GM20431 (cell line): ENCODE data around the gene ZFAND2B.
"Not testable (repeated sequence)": the region's sequence is repeated elsewhere in the genome, so short reads cannot be mapped to it uniquely, and the experiment has no call there.

Experiments
- in situ Hi-C: fragments of 300-500 bp; cut with MseI, MboI; formaldehyde crosslinking; loops from one replicate; pipeline ENCODE4 v1.15.0; 2020; ENCODE audit warnings: low sequenced_read_pairs; ENCODE audit not compliant: unreplicated experiment

ZFAND2B gene

DNA sequence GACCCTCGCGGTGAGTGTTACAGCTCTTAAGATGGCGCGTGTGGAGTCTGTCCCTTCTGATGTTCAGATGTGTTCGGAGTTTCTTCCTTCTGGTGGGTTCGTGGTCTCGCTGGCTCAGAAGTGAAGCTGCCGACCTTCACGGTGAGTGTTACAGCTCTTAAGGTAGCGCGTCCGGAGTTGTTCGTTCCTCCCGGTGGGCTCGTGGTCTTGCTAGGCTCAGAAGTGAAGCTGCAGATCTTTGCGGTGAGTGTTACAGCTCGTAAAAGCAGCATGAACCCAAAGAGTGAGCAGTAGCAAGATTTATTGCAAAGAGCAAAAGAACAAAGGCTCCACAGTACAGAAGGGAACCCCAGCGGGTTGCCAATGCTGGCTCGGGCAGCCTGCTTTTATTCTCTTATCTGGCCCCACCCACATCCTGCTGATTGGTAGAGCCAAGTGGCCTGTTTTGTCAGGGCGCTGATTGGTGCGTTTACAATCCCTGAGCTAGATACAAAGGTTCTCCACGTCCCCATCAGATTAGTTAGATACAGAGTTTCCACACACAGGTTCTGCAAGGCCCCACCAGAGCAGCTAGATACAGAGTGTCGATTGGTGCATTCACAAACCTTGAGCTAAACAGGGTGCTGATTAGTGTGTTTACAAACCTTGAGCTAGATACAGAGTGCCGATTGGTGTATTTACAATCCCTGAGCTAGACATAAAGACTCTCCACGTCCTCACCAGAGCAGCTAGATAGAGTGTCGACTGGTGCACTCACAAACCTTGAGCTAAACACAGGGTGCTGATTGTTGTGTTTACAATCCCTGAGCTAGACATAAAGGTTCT lies 5.9 kb upstream of the ZFAND2B start:
- in situ Hi-C loops, result not testable (repeated sequence)

DNA sequence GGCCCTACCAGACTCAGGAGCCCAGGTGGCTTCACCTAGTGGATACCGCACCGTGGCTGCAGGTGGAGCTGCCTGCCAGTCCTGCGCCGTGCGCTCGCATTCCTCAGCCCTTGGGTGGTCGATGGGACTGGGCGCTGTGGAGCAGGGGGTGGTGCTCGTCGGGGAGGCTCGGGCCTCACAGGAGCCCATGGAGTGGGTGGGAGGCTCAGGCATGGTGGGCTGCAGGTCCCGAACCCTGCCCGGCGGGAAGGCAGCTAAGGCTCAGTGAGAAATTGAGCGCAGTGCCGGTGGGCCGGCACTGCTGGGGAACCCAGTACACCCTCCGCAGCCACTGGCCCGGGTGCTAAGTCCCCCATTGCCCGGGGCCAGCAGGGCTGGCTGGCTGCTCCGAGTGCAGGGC lies 5.3 kb upstream of the ZFAND2B start:
- in situ Hi-C loops, result not testable (repeated sequence)

DNA sequence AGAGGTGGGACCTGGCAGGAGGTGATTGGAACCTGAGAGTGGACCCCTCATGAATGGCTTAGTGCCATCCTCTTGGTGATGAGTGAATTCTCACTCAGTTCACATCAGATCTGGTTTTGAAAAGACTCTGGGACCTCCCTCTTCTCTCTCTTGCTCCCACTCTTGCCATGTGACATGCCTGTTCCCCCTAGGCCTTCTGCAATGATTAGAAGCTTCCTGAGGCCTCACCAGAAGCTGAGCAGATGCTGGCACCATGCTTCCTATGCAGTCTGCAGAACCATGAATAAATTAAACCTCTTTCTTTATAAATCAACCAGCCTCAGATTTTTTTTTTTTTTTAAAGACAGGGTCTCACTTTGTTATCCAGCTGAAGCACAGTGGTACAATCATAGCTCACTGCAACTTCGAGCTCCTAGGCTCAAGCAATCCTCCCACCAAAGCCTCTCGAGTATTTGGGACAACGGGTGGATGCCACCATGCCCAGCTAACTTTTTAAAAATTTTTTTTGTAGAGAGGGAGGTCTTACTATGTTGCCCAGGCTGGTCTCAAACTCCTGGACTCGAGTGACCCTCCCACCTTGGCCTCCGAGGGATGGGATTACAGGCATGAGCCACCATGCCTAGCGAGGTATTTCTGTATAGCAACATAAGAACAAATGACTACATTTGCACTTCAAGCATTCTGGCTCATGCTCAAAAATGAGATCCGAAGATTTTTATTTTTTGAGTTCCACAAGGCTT lies 2.0 kb upstream of the ZFAND2B start:
- in situ Hi-C loops, result no loop called here

DNA sequence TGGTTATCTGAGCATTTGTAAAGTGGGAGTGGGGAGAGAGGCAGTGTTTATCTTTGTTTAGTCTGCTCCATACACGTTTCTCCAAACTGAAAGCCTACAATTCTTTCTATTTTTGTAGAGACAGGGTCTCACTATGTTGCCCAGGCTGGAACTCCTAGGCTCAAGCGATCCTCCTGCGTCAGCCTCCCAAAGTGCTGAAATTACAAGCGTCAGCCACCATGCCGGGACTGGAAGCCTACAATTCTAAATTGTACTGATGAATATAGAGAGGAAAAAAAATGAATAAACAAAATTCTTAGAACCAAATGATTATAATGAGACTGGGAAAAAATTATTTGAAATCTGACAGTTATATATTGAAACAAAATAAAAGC lies 1.4 kb upstream of the ZFAND2B start:
- in situ Hi-C loops, result no loop called here

DNA sequence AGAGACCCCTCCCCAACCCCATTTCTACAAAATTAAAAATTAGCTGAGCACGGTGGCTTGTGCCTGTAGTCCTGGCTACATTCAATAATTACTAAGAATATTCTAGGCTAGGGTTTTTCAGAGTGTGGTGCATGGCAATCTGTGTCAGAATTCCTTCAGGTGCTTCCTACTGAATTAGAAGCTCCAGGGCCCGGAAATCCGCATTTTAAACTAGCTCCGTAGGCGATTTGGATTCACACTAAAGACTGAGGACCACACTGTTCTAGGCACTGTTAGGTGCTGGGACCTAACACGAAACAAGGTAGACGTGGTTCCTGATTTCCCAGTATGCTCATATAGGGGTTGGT lies 628 bp upstream of the ZFAND2B start:
- in situ Hi-C loops, result no loop called here

DNA sequence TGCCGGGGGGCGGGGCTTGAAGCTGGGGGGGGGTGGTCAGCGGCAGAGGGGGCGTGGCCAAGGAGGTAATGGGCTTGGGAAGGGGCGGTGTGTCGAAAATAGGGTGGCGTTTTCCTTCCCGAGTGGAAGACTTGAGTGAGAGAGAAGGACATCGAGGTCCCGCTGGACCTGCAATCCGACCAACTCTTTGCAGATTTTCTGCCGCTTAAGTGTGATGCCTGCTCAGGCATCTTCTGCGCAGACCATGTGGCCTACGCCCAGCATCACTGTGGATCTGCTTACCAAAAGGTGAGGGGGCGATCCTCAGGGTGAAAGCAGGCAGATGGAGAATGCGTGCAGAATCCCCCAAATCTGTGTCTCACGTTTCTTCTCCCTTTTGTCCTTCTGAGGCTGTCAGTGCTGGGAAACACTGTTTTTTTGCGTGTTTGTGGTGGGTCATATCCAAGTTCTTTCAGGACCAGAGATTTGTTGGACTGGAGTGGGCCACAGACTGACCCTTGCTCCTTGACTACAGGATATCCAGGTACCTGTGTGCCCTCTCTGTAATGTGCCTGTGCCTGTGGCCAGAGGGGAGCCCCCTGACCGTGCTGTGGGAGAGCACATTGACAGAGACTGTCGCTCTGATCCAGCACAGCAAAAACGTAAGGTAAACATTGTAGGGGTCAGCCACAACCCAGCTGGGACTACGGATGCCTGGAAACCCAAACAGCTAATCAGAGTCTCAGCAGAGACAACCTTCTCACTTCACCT lies 727 bp downstream of the ZFAND2B start:
- in situ Hi-C loops, result no loop called here

DNA sequence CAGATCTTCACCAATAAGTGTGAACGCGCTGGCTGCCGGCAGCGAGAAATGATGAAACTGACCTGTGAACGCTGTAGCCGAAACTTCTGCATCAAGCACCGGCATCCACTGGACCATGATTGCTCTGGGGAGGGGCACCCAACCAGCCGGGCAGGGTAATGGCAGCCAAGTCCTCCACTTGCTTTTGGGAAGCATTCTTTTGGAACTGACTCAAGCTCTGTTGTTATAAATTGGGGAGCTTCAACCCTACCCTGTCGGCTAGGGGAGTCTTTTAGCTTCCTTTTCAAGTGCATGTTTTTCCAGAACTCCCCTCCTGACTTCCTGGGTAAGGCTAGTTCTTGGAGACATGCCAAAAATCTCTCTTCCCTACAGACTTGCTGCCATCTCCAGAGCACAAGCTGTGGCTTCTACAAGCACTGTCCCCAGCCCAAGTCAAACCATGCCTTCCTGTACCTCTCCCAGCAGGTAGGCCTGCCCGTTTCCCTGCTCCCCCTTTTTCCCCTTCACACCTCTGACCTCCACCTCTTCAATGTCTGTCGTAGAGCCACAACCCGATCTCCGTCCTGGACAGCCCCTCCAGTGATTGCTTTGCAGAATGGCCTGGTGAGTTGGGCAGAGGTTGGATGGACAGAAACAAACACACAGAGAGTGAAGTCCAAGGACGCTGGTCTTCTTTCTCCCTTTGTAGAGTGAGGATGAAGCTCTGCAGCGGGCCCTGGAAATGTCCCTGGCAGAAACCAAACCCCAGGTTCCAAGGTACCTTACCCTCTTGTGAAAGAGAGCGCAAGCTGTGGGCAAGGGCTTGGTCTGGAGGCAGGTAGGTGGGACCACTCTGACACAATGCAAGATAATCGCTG lies 1.5 kb downstream of the ZFAND2B start:
- in situ Hi-C loops, result no loop called here

DNA sequence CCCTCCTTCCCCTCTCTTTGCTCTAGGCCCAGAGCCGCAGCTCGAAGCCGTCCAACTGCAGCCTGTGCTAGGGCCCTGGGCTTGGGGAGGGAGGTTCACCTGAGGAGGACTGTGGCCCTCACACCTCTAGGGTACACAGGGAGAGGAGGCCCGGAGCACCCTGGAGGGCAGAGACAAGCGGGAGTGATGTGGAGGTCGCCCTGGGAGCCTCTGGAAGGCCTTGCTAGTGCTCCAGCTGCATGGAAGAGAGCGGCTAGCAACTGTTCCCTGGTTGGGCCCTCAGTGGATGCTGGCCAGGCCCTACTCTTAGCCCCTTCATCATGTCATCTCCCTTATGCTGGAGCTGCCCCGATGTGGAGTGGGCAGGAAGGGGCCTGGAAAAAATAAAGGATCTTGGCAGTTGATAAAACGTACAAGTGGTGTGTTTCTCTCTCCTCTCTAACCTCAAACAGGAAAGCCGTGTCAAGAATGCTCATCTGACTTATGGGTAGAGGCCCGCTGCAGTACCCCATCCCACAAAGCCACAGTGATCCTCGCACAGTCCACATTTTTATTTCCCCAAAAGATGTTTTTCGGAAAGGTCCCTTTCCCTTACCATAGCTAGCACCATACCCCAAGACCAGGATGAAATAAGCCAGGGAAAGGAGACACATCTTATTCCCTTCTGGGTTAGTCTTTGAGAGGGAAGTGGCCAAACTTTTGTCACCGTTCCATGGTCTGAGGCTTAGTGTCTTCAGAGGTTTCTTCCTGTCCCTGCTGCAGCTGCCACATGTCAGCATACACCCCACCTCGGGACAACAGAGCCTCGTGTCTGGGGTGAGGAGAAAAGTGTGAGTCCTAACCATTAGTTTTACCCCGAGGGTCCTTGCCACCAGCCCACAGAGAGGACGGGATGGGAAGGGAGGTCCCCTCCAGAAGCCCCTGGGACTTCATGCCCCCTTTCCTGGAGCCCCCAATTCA lies 2.9 kb downstream of the ZFAND2B start:
- in situ Hi-C loops, result no loop called here

DNA sequence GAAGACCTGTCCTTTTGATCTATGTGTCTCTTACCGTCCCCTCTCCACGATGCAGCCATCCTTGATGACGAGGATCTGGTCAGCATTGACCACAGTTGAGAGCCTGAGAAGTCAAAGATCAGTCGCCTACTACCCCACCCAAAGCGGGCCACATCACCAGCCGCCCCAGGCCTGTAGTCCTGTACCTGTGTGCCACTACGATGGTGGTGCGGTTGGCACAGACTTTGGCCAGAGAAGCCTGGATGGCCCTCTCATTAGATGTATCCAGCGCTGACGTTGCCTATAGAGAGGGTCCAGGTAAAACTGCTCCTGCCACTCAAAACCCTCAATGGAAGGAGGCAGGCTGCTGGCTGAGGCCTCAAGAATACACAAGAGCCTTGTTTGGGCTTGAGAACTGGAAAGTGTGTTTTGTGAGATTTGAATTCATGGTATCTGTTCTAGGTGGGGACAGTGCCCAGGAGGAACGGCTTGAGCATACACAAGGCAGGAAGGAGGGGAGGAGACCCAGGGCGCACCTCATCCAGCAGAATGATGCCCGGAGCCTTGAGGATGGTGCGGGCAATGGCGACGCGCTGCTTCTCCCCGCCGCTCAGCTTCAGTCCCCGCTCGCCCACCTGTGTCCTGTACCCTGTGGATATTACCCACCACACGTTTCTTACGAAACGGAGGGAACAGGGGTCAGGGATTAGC lies 3.8 kb downstream of the ZFAND2B start:
- in situ Hi-C loops, result no loop called here

DNA sequence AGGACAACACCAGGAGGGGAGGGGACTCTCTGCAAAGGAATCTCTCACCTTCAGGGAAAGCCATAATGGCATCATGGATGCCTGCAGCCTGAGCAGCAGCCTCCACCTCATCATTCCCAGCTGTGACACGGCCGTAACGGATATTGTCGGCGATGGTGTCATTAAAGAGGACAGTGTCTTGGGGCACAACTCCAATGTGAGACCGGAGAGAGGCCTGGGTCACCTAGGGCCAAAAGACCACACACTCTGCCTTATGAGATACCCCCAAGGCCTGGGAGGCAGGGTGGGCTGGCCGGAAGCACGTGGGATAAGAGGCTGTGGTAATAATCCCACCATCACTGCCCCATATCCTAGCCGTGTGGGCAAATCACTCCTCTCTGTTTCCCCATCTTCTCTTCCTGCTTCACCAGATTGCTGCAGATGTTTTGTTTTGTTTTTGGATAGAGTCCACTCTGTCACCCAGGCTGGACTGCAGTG lies 4.3 kb downstream of the ZFAND2B start:
- in situ Hi-C loops, result no loop called here

DNA sequence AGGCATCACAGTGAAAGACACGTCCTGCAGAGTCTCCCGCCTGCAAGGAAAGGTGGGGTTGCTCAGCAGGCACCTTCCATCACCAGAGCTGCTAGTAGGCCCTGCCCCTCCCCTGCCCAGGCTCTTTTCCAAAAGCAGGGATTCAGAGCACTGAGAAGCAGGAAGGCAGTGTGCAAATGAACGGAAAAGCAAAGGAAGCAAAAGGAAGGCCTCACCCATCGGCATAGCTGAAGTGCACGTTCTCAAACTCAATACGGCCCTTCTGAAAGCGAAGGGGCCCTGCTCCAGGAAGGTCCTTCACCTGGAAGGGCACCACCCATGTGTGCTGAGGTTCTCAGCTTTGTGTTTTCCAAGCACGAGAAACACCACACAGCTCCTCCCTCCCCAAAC lies 6.4 kb downstream of the ZFAND2B start:
- in situ Hi-C loops, result no loop called here

DNA sequence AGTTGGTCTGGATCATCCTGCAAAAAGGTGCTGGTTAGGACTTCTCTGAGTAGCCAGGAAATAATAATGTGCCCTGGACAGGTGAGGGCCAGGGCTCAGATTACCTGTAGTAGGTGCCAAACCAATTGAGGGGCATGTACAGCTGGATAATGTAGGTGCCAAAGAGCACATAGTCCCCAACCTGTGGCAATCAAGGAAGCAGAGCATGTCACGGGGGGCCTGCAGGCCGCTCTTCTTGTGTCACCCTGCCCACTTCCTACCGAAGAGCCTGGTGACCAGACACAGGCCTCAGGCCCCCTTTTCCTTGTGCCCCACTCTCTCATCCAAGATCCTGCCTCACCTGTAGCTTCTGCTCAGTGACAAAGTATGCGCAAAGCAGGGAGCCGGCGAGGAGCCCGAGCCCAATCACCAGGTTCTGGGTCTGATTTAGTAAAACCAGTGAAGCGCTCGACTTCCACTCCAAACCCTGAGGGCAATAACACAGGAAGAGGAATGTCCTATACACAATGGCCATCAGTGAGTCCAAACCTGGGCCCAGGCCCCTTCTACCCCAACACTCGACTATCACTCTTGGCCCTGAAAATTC lies 7.0 kb downstream of the ZFAND2B start:
- in situ Hi-C loops, result no loop called here

DNA sequence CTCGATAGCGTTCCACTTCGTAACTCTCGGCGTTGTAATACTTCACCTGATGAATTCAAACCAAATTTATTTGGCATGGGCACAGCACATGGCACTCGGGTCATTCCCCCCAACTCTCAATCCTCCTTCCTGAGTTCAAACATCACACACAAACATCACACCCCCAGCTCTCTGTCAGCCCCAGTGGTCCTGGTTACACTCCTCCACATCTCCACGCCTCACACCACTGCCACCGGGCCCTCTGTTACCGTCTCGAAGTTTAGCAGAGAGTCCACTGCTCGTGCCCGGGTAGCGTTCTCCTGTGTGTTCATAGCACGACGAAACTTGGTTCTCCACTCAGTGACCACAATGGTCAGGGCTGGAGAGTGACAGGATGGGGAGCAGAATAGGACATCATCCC lies 7.6 kb downstream of the ZFAND2B start:
- in situ Hi-C loops, result no loop called here

DNA sequence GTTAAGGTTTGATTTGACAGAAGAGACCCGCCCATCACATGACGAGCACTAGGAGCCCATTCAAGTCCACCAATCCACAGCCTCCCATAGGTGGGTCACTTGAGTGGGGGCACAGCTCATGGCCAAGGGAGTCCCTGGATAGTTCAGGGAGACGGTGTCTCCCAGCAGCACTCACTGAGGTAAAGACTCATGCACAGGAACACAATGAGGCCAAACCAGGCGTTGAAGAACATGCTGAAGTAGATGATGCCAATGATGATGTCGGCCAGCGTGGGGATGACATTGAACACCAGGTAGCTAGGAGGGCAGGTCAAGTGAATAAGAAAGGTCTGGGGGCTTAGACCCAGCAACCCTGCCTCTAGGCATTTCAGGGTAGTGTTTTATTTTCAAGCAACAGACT lies 8.2 kb downstream of the ZFAND2B start:
- in situ Hi-C loops, result no loop called here

DNA sequence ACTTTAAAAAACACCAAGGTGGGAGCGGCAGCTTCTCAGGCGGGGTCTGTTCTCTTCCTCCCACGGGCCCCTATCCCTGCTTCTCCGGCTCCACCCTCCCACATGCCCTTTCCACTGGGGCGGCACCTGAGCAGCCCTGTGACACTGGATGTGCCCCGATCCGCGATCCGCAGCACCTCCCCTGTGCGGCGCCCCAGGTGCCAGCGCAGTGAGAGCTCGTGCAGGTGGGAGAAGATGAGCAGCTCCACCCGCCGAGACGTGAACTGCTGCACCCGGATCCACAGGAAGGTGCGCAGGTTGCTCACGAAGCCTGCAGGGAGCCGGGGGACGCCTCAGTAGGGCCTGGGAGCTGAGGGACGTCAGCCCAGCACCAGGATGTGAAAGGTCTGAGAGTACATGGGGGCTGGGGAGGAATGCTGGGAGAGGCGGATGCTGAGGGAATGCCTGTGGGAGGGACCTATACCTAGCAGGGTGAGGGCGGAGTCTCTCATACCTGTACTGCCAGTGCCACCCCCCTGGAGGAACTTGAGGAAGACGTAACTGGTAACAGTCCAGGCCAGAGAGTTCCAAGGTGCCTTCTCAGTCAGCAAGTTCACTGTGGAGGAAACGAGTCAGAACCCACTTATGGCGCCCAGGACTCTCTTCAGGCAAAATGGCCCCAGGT lies 9.4 kb downstream of the ZFAND2B start:
- in situ Hi-C loops, result no loop called here

DNA sequence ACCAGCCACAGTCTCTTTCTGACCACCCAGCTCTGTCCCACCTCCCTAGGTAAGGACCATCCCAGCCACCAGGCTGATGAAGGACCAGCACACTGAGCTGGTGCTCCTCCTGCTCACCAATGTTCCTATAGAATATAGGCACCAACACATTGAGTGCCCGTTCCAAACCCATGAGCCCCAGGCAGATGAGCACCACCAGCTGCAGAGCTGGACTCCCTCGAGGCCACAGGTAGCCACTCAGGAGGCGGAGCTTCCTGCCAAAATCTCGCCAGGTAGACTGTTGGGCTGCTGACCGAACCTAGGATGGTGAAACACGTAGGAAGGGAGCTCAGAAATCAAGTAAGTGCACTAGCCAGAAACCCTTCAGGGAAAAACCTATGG lies 9.9 kb downstream of the ZFAND2B start:
- in situ Hi-C loops, result no loop called here

DNA sequence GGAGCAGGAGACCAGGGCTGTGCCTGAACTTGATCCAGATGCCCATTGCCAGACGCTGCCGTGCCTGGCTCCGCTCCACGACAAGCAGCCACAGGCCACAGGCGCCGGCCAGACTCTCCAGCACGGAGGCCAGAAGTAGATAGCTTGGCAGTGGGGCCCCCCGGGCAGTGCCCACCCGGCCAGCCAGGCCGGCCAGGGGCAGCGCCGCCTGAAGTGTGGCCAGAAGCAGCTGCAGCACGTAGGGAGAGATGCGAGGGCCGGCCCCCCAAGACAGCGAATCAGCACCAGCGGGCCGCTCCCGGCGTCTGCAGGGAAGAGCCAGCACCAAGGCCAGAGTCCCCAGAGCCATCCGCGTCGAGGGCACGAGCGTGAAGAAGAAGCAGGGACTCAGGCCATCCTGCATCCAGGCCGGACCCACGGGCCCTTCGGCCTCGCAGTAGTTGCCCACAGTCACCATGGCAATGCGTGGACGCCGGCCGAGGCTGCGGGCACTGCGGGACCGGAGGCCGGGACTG lies 11.7 kb downstream of the ZFAND2B start:
- in situ Hi-C loops, result no loop called here
